Tongue (tissue), 3 donors: ENCODE results near the gene SNAI1. TPM values are rescaled to one million over a fixed set of nuclear protein-coding genes. Genes with fewer than 3 reads are reported as not detected.

Experiments used
- DNase-seq: peaks from one replicate; pipeline ENCODE4 v3.0.0-alpha.2; 2015
- small RNA-seq: library from RNA; depleted of rRNA; stranded (forward); fragments of <200 nt; gene quantifications from one replicate; pipeline ENCODE3, GENCODE V24; 2014; ENCODE audit warnings: low replicate concordance
- total RNA-seq: library from RNA; depleted of rRNA; stranded (reverse); fragments of >200 nt; gene quantifications from one replicate; pipeline ENCODE4 v1.2.3, GENCODE V29; 2014

Gene SNAI1
- total RNA-seq, 1 donor from 2014 or later: 0.31 TPM

GRCh38 chr20:50037575-50037974 lies 54.8 kb downstream of the SNAI1 start:
- no peak for DNase-seq

DNA sequence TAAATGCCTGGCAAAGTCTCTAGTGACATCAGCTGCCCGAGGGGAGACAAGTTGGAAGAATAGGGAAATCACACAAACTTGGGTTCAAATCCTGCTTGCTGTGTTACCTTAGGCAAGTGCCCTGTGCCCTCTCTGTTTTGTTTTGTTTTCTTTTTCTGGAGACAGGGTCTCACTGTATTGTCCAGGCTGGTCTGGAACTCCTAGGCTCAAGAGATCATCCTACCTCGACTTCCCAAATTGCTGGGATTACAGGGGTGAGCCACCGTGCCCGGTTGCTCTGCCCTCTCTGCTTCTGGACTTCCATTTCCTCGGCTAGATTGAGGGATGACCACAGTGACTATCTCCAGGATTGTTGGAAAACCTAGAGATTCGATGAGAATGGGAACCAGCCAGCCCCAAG lies 55.4 kb downstream of the SNAI1 start:
- no peak for DNase-seq

Small RNAs within 50 kb of the gene (small RNA-seq; reads per million reads assigned to genes)
- gene RF00017 (not detected), gene RNU6-147P (not detected)

Other genes with a start within 250 kb of the SNAI1 start
- gene SLC9A8, start 170.2 kb upstream of the SNAI1 start, total RNA-seq: 4.3 TPM
- gene SPATA2, start 67.5 kb upstream of the SNAI1 start, total RNA-seq: 2.4 TPM
- gene RNF114, start 46.6 kb upstream of the SNAI1 start, total RNA-seq: 86.4 TPM
- 39.6 TPM for gene UBE2V1, start 130.2 kb downstream of the SNAI1 start, total RNA-seq
- 18.6 TPM for gene PEDS1, start 170.7 kb downstream of the SNAI1 start, total RNA-seq
- gene CEBPB, start 207.8 kb downstream of the SNAI1 start, total RNA-seq: 20.6 TPM